HK-2 (cell line): ENCODE data around the gene FMO1.
"Not testable (repeated sequence)": the region's sequence is repeated elsewhere in the genome, so short reads cannot be mapped to it uniquely, and the experiment has no call there.

Source experiments
- DNase-seq: peaks from one replicate; pipeline ENCODE4 v3.0.0-alpha.2; 2018; ENCODE audit not compliant: unreplicated experiment

The FMO1 gene, protein sequence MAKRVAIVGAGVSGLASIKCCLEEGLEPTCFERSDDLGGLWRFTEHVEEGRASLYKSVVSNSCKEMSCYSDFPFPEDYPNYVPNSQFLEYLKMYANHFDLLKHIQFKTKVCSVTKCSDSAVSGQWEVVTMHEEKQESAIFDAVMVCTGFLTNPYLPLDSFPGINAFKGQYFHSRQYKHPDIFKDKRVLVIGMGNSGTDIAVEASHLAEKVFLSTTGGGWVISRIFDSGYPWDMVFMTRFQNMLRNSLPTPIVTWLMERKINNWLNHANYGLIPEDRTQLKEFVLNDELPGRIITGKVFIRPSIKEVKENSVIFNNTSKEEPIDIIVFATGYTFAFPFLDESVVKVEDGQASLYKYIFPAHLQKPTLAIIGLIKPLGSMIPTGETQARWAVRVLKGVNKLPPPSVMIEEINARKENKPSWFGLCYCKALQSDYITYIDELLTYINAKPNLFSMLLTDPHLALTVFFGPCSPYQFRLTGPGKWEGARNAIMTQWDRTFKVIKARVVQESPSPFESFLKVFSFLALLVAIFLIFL

DNA sequence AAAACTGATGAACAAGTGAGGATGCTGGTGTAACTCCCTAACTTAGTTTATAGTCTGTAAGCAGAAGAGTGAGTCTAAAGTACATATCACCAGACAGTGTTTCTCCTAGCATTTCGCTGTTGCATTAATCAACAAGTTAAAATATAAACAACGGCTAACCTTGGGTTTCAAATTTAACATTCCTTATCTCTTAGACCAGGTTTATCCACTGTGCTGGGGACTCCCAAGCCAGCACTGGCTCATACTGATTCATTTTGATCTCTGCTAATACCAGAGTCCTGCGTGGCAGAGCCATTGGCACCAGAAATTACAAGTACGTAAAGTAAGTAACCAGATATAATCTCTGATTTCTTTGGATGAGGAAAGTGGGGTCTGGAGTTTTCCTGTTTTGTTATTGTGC is at the start of gene FMO1:
Gene FMO1 (plus strand): TSS at position 193 of the 400 bp plus-strand sequence. CDS start 9,594 bp downstream, outside the sequence.
- no peak for DNase-seq

DNA sequence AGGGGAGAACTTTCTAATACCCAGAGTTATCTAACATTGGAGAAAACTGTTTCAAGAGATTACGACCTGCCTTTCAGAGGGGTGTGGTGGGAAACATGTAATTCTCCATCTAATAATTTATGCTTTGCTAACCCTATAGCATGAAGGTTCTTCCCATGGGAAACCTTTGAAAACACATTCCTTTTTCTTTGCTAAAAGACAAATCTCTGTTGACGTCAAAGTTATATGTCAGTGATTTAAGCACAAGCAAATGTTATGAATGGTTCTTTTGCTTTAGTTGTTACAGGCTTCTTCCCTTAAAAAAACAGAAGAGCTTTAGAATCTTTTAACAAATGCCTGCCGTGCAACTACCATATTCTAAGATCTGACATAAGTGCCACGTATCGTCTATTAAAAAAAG is 44.0 kb upstream of the FMO1 start:
- no peak for DNase-seq

DNA sequence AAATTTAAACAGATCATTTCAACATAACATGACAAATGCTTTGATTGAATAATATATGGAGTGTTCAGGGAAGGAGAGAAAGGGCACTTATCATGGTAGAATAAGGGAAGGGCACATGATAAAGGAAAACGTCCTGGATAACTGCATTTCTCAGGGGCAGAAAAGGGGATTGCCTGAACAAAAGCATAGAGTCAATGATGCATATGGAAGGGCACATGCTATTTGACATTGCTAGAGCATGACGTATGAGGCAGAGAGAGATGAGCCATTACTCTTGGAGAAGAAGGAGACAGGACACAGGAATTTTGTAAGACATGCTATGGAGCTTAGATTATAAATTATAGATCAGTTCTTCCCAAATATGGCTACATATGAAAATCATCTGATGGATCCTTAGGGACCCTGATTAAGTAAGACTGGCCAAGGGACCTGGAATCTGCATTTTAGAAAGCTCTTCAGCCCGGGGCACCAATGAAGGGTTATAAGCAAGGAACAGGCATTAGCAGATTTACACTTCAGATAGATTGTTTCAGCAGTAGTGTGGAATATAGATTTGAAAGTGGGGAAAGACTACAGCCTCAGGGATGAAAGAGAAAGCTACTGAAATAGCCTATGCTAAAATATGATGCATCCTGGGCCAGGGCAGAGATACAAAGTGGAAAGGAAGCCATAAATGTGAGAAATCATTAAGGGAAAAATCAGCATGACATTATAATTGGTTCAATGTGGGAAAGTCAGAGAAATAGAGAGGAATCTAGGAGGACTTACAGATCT is 41.9 kb upstream of the FMO1 start:
- no peak for DNase-seq

DNA sequence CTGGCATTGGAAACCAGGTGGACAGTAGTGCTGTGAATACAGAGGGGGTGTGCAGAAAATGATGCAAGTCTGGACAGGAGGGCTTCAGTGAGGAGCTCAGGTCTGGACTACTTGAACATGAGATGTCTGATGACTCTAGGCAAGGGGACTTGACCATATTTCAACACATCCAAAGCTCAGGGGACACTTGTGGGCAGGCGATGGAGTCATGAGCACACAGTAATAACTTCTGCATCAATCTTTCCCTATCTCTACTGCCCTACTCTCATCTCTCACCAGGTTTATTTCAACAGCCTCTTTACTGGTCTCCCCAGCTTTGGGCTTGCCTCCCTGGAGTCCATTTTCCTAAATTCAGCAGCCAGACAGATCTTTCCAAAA is 41.3 kb upstream of the FMO1 start:
- no peak for DNase-seq

GRCh38 chr1:171207377-171207776 is 40.9 kb upstream of the FMO1 start:
- DNase-seq = no peak

GRCh38 chr1:171210355-171210754 is 37.9 kb upstream of the FMO1 start:
- no peak for DNase-seq

DNA sequence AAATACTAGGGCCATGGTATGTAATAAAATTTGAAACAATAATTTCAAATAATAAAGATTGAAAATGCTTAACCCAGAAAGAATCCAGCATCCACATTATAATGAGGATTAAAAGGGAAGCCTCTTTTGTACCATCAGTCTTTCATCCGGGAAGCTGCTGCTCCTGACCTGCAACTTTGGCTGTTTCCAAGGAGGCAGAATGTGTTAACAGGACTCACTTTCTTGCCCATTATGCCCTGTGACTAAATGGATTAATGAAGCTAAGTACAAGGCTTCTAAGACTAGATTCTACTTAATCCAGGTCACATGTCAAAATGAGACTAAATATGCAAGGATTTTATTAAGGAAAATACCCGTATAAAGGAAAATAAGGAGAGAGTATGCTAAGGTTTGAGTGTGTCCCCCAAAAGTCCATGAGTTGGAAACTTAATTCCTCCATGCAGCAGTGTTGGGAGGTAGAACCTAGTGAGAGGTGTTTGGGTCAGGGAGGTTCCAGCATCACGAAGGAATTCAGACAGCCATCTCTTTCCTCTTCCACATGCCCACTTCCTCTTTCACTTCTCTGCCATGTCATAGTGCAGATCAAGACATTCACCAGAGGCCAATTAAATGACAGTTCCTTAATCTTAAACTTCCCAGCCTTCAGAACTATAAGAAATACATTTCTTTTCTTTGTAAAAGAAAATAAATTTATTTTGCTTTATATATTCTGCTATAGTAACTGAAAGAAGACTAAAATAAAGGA is 35.5 kb upstream of the FMO1 start:
- DNase-seq = no peak

DNA sequence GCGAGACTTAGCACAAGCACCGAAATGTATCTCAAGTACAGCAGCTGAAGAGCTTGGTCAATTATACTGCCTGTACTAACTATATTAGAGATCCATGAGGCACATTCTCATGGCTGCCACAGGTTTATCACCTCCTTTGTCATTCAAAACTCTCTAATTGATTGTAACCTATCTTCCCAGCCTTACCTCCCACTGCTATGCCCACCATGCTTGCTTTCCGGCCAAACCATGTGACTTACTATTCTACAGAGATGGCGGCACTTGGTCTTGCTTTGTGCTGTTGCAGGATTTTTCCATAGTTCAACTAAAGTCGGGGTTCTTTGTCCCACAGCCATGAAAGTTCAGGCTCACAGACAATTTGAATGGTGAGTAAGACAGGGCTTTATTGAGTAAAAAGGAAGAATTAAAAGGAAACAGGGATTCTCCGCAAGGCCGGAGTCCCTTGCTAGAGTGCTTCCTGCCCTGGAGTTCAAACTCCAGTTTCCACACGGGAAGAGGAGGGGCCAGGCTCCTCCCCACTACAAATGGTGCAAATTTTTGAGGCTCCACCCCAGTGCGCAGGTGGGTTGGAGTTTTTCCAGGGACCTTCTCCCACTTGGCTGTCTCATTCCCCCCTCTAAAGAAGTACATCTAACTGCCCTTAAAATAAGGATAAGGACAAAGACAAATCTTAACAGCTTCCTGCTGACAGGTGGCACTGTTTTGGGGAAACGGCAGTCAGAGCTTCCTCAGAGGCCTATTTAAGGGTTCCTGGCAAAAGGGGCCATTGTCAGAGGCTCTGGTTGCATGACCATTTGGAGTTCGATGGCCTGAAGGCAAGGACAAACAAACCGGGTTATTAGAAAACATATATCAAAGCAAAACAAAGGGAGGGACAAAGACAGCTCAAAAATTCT is 34.5 kb upstream of the FMO1 start:
- no peak for DNase-seq

- no peak for DNase-seq
Observed at GRCh38 chr1:171217658-171218443, 30.4 kb upstream of the FMO1 start.

DNA sequence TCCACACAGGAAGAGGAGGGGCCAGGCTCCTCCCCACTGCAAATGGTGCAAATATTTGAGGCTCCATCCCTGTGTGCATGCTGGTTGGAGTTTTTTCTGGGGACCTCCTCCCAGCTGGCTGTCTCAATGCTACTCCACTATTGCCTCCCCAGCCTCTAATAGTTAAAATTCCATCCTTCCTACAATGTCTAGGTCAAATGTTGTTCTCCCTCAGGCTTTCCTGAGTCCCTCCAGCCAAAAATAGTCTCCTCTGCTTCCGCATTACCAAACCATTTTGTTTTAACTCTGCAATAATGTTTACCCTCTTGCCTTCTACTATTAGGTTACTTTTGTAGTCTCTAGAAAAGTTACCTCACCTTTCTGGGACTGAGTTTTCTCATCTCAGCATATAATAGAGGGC is 29.6 kb upstream of the FMO1 start:
- no peak for DNase-seq

DNA sequence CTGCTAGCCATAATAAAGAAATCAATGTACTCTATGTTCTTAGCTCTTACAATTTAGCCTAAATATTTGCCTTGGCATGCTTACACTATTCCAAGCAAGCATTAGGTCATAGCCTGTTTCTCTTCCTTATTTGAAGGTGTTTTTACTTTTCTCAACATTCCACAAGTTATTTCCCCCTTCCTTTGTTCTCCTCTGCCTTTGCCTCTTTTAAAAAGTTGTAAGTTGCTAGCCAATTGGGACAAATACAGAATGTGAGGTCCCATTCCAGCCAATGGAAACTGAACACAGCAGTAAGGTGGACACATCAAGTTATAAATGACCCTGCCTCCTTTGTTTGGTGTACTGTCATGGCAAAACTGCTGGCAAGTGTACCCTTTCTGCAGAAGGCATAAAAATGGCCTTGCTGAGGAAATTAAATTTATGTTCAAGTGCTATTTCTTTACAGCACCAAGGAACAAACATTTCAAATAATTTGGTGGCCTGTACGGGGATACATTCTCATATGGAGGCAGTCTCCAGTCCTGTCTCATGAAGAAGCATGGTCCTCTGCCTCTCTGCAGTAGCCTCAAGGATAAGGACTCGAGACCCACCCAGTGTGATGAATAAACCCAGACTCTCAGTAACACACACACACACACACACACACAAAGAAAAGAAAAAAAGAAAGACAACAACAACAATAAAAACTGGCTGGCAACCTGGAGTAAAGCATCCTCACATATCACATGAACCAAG is 28.8 kb upstream of the FMO1 start:
- no peak for DNase-seq

- DNase-seq = no peak
Observed at GRCh38 chr1:171220081-171220420, 28.2 kb upstream of the FMO1 start.

DNA sequence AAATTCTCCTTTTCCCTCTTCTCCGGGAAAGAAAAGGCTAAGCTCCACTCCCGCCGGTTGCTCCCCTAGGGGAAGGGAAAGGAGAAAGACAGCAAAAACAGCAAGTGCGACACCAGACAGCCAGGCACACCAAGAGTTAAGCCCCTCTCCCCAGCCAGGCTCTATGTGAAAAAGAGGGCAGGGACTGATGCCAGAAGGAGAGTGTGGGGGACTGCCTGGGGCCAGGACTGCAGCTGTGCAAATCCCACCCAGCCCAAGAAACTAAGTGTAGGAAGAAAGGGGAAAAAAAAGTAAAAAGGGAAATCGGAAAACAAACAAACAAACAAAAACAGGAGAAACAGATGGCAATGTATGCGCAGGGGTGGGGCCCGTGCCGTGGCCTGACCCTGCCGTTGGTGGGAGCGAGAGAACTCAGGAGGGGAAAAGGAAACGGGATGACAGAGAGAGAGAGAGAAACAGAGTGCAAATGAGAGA is 27.7 kb upstream of the FMO1 start:
- no peak for DNase-seq

- DNase-seq = no peak
Observed at GRCh38 chr1:171221665-171222591, 26.4 kb upstream of the FMO1 start.

- DNase-seq = no peak
Observed at GRCh38 chr1:171222936-171223335, 25.4 kb upstream of the FMO1 start.

DNA sequence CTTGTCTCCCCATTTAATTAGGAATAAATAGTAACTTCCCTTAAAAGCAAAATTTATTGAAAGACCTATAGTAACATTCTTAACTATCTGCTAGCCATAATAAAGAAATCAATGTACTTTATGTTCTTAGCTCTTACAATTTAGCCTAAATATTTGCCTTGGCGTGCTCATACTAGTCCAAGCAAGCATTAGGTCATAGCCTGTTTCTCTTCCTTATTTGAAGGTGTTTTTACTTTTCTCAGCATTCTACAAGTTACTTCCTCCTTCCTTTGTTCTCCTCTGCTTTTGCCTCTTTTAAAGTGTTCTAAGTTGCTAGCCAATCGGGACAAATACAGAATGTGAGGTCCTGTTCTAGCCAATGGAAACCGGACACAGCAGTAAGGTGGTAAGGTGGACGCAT is 24.0 kb upstream of the FMO1 start:
- not testable (repeated sequence) for DNase-seq

- peak; percentile 41 for DNase-seq
Observed at GRCh38 chr1:171226747-171227370, 21.4 kb upstream of the FMO1 start.

DNA sequence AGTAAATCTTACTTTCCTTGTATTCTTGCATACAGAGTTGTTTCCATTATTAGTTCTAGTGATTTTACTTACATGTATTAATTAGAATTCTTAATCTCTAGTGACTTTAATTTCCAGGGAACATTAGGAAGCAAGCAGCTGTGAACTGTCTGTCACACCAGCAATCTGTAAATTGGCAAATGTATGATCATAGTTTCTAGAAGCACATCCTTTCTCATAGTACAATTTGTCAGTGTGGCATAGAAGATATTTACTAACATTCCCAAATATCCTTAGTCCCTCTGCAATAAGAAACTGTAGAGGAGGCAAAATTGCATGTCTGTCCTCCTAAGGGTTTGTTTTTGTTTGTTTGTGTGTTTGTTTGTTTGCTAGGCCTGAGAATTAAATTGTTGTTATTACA is 17.0 kb upstream of the FMO1 start:
- DNase-seq = no peak
